ENCODE measurements around the gene ANXA2R. TPM values are rescaled to one million over a fixed set of nuclear protein-coding genes. Genes with fewer than 3 reads are reported as not detected.

Gene ANXA2R
- polyA plus RNA-seq, 3 donors = 2.3 to 6.4 (median 3.1) TPM

GRCh38 chr5:43024217-43024616, 15.9 kb downstream of the ANXA2R start:
- WGBS (ENCODE audit: insufficient coverage) = 96% methylated on average over 3 of the region's 6 CpGs
- no peak for TF ChIP-seq CTCF (IDR thresholded peaks at IDR 0.05)
- no peak overlapping the region for H3K9ac ChIP-seq (ENCODE audit: insufficient read depth, low read length, poor library complexity, severe bottlenecking)
- H3K4me1 ChIP-seq (ENCODE audit: control insufficient read depth in 1 of 2, insufficient read depth in 2 of 2, low read length in 2 of 2) = peaks cover 12 to 17% of the 10 kb centered on the region in 2 donors
- no peaks in the 10 kb centered on the region for H3K9me3 ChIP-seq (replicated peaks in 1 of 2; ENCODE audit: control insufficient read depth in 1 of 2, insufficient read depth in 1 of 2, low read length in 2 of 2)
- Mint-ChIP-seq H3K27me3 (ENCODE audit: low read depth in 3 of 3) (no peaks in the 10 kb centered on the region), H3K9me3 (no peaks in the 10 kb centered on the region), H3K4me3 (no peak overlapping the region), H3K4me1 (peaks cover 15% of the 10 kb centered on the region), H3K27ac (no peak overlapping the region), H3K36me3 (peaks cover 0 to 4% of the 10 kb centered on the region in 2 donors)
- no peak overlapping the region for H2AFZ ChIP-seq (ENCODE audit: insufficient read depth, low read depth, low read length, poor library complexity, severe bottlenecking)
- H3K27me3 ChIP-seq (ENCODE audit: control insufficient read depth in 2 of 2, insufficient read depth in 2 of 2, low read length in 2 of 2) = no peaks in the 10 kb centered on the region
- no peaks in the 10 kb centered on the region for H3K36me3 ChIP-seq (replicated peaks in 1 of 2; ENCODE audit: control insufficient read depth in 1 of 2, insufficient read depth in 2 of 2, low read length in 2 of 2)
- H3K79me2 ChIP-seq (ENCODE audit: insufficient read depth, low read length) = no peaks in the 10 kb centered on the region
- intact Hi-C loops (cut with micrococcal nuclease) = no loop called here
- no peaks in the 10 kb centered on the region for H4K20me1 ChIP-seq (ENCODE audit: insufficient read depth, low read length)
- no peak overlapping the region for H3K4me3 ChIP-seq (replicated peaks in 1 of 3; ENCODE audit: low read depth in 2 of 3, low read length in 3 of 3)
- H3K27ac ChIP-seq (ENCODE audit: low read depth in 1 of 2, low read length in 2 of 2) = no peak overlapping the region
- no peak for DNase-seq
- H3K4me2 ChIP-seq (replicated peaks; ENCODE audit: extremely low read depth, low read length, poor library complexity, severe bottlenecking) = no peak overlapping the region

GRCh38 chr5:43021151-43021550, 19.0 kb downstream of the ANXA2R start:
- no peak for TF ChIP-seq CTCF (IDR thresholded peaks at IDR 0.05)
- Histone ChIP-seq H3K9ac (ENCODE audit: insufficient read depth, low read length, poor library complexity, severe bottlenecking) (no peak overlapping the region), H3K4me1 (ENCODE audit: control insufficient read depth in 1 of 2, insufficient read depth in 2 of 2, low read length in 2 of 2) (peaks cover 16 to 18% of the 10 kb centered on the region in 2 donors), H3K4me3 (replicated peaks in 1 of 3; ENCODE audit: low read depth in 2 of 3, low read length in 3 of 3) (no peak overlapping the region), H3K4me2 (replicated peaks; ENCODE audit: extremely low read depth, low read length, poor library complexity, severe bottlenecking) (no peak overlapping the region), H4K20me1 (ENCODE audit: insufficient read depth, low read length) (no peaks in the 10 kb centered on the region), H3K27me3 (ENCODE audit: control insufficient read depth in 2 of 2, insufficient read depth in 2 of 2, low read length in 2 of 2) (no peaks in the 10 kb centered on the region), H2AFZ (ENCODE audit: insufficient read depth, low read depth, low read length, poor library complexity, severe bottlenecking) (no peak overlapping the region), H3K27ac (ENCODE audit: low read depth in 1 of 2, low read length in 2 of 2) (no peak overlapping the region), H3K36me3 (replicated peaks in 1 of 2; ENCODE audit: control insufficient read depth in 1 of 2, insufficient read depth in 2 of 2, low read length in 2 of 2) (no peaks in the 10 kb centered on the region), H3K79me2 (ENCODE audit: insufficient read depth, low read length) (peaks cover 7% of the 10 kb centered on the region), H3K9me3 (replicated peaks in 1 of 2; ENCODE audit: control insufficient read depth in 1 of 2, insufficient read depth in 1 of 2, low read length in 2 of 2) (no peaks in the 10 kb centered on the region)
- no CpG with 5 or more reads among the region's 2 CpGs for WGBS (ENCODE audit: insufficient coverage)
- DNase-seq = no peak
- peaks cover 0 to 3% (median 0%) of the 10 kb centered on the region in 7 donors for H3K9me3 Mint-ChIP-seq
- peaks cover 16% of the 10 kb centered on the region for H3K4me1 Mint-ChIP-seq
- intact Hi-C loops (cut with micrococcal nuclease) = no loop called here
- no peak overlapping the region for H3K4me3 Mint-ChIP-seq
- no peak overlapping the region for H3K27ac Mint-ChIP-seq
- H3K36me3 Mint-ChIP-seq = peaks cover 0 to 4% of the 10 kb centered on the region in 2 donors
- H3K27me3 Mint-ChIP-seq (ENCODE audit: low read depth in 3 of 3) = peaks cover 0 to 2% (median 0%) of the 10 kb centered on the region in 3 donors

Measured in CD14-positive monocyte (primary cell).